Measurements from ENCODE around the gene PLXNB2. TPM values are rescaled to one million over a fixed set of nuclear protein-coding genes. Genes with fewer than 3 reads are reported as not detected.

The PLXNB2 gene
- total RNA-seq, 1 donor from 2014 or later: 9.8 TPM

- intact Hi-C loops (cut with micrococcal nuclease): no loop called here
- Mint-ChIP-seq H3K27me3 (ENCODE audit: low read depth) (peaks cover 11% of the 10 kb centered on the region), H3K9me3 (no peaks in the 10 kb centered on the region), H3K36me3 (ENCODE audit: low read depth) (no peaks in the 10 kb centered on the region), H3K4me3 (ENCODE audit: low read depth) (no peak overlapping the region), H3K4me1 (ENCODE audit: low read depth) (peaks cover 6% of the 10 kb centered on the region), H3K27ac (no peak overlapping the region)
- no peak for DNase-seq (ENCODE audit: low spot score)
Observed at GRCh38 chr22:50303848-50304527, 3.5 kb downstream of the PLXNB2 start.

DNA sequence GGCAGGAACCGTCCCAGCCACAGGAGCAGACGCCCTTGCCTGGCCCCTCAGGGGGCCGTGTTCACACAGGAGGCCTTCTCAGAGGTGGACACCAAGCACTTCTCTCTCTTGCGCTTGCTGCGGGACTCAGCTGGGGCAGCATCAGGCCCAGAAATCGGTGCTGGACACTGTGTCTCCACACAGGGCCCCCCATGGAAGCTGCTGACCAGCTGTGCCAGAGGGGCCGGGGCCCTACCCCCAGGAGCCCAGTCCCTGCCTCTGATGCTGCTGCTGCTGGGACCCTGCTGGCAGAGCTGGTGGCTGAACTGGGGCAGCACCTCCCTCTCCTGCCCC lies 4.0 kb downstream of the PLXNB2 start:
- no peak overlapping the region for H3K27ac Mint-ChIP-seq
- intact Hi-C loops (cut with micrococcal nuclease): no loop called here
- H3K4me1 Mint-ChIP-seq (ENCODE audit: low read depth): peaks cover 4% of the 10 kb centered on the region
- H3K4me3 Mint-ChIP-seq (ENCODE audit: low read depth): no peak overlapping the region
- peaks cover 10% of the 10 kb centered on the region for H3K27me3 Mint-ChIP-seq (ENCODE audit: low read depth)
- H3K36me3 Mint-ChIP-seq (ENCODE audit: low read depth): no peaks in the 10 kb centered on the region
- no peak for DNase-seq (ENCODE audit: low spot score)
- no peaks in the 10 kb centered on the region for H3K9me3 Mint-ChIP-seq

- H3K27ac Mint-ChIP-seq: no peak overlapping the region
- peaks cover 4% of the 10 kb centered on the region for H3K4me1 Mint-ChIP-seq (ENCODE audit: low read depth)
- no peak overlapping the region for H3K4me3 Mint-ChIP-seq (ENCODE audit: low read depth)
- no peaks in the 10 kb centered on the region for H3K36me3 Mint-ChIP-seq (ENCODE audit: low read depth)
- H3K27me3 Mint-ChIP-seq (ENCODE audit: low read depth): peaks cover 10% of the 10 kb centered on the region
- H3K9me3 Mint-ChIP-seq: no peaks in the 10 kb centered on the region
- intact Hi-C loops (cut with micrococcal nuclease): no loop called here
- DNase-seq (ENCODE audit: low spot score): no peak
Observed at GRCh38 chr22:50302564-50302963, 4.9 kb downstream of the PLXNB2 start.

GRCh38 chr22:50302041-50302541 lies 5.4 kb downstream of the PLXNB2 start:
- Mint-ChIP-seq H3K4me3 (ENCODE audit: low read depth) (no peak overlapping the region), H3K27ac (no peak overlapping the region), H3K36me3 (ENCODE audit: low read depth) (no peaks in the 10 kb centered on the region), H3K9me3 (no peaks in the 10 kb centered on the region), H3K27me3 (ENCODE audit: low read depth) (peaks cover 10% of the 10 kb centered on the region), H3K4me1 (ENCODE audit: low read depth) (peaks cover 4% of the 10 kb centered on the region)
- intact Hi-C loops (cut with micrococcal nuclease): no loop called here
- DNase-seq (ENCODE audit: low spot score): no peak

DNA sequence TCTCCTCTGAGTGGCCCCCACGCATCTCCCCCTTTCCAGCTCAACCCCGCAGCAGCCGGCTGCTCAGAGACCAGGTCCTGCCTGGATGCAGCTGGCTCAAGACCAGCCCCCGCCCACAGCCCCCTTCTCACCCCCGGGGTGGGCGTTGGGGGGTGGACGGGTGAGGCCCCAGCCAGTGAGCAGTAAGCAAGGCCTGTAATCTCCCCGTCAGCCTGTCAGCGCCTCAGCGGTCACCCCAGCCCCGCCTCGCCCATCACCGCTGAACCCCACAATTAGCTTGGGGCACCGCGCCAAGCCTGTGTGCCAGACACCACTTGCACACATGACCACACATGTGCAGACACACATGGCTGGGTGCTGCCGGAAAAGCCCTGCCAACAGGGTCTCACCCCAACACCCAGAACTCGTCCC lies 5.9 kb downstream of the PLXNB2 start:
- H3K27me3 Mint-ChIP-seq (ENCODE audit: low read depth): peaks cover 10% of the 10 kb centered on the region
- no peak overlapping the region for H3K27ac Mint-ChIP-seq
- H3K4me3 Mint-ChIP-seq (ENCODE audit: low read depth): no peak overlapping the region
- no peak for DNase-seq (ENCODE audit: low spot score)
- peaks cover 4% of the 10 kb centered on the region for H3K4me1 Mint-ChIP-seq (ENCODE audit: low read depth)
- no peaks in the 10 kb centered on the region for H3K36me3 Mint-ChIP-seq (ENCODE audit: low read depth)
- intact Hi-C loops (cut with micrococcal nuclease): no loop called here
- no peaks in the 10 kb centered on the region for H3K9me3 Mint-ChIP-seq

DNA sequence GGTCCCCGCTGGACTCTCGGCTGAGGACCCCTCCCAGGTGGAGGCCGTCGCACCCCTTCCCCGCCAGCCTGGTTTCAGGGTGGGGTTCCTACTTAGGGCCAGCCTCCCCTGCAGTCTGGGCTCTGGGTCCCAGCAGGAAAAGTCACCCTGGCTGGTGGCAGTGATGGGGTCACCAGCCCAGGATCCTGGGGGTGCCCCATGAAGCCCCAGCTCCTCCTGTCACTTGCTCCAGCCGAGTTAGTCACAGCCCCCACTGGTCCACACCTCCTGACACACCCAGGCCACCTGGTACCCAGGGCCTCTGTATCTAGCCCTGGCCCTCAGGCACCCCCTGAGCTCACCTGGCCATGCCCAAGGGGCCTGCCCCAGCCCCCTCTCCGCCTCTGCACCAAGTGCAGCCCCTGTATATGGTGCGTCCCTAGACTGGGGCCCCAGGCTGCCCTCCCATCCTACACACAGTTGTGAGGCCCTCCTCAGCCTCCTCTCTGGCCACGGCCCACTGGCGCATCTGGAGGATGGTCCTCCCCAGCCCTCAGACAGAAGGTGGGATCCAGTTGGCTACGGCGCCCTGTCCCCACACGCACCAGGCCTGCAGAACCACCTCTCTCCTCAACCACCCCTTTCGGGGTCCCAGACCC lies 6.7 kb downstream of the PLXNB2 start:
- H3K9me3 Mint-ChIP-seq: no peaks in the 10 kb centered on the region
- H3K4me1 Mint-ChIP-seq (ENCODE audit: low read depth): no peaks in the 10 kb centered on the region
- H3K27ac Mint-ChIP-seq: no peak overlapping the region
- no peaks in the 10 kb centered on the region for H3K36me3 Mint-ChIP-seq (ENCODE audit: low read depth)
- H3K4me3 Mint-ChIP-seq (ENCODE audit: low read depth): no peak overlapping the region
- H3K27me3 Mint-ChIP-seq (ENCODE audit: low read depth): peaks cover 4% of the 10 kb centered on the region
- intact Hi-C loops (cut with micrococcal nuclease): no loop called here
- DNase-seq (ENCODE audit: low spot score): no peak

- Mint-ChIP-seq H3K27me3 (ENCODE audit: low read depth) (peaks cover 4% of the 10 kb centered on the region), H3K27ac (no peak overlapping the region), H3K36me3 (ENCODE audit: low read depth) (no peaks in the 10 kb centered on the region), H3K9me3 (no peaks in the 10 kb centered on the region), H3K4me3 (ENCODE audit: low read depth) (no peak overlapping the region), H3K4me1 (ENCODE audit: low read depth) (no peaks in the 10 kb centered on the region)
- intact Hi-C loops (cut with micrococcal nuclease): no loop called here
- DNase-seq (ENCODE audit: low spot score): no peak
Observed at GRCh38 chr22:50299785-50300619, 7.4 kb downstream of the PLXNB2 start.

GRCh38 chr22:50298937-50299784 lies 8.3 kb downstream of the PLXNB2 start:
- Mint-ChIP-seq H3K4me3 (ENCODE audit: low read depth) (no peak overlapping the region), H3K4me1 (ENCODE audit: low read depth) (no peaks in the 10 kb centered on the region), H3K27me3 (ENCODE audit: low read depth) (peaks cover 3% of the 10 kb centered on the region), H3K27ac (no peak overlapping the region), H3K36me3 (ENCODE audit: low read depth) (no peaks in the 10 kb centered on the region), H3K9me3 (no peaks in the 10 kb centered on the region)
- intact Hi-C loops (cut with micrococcal nuclease): no loop called here
- DNase-seq (ENCODE audit: low spot score): no peak

- Mint-ChIP-seq H3K27ac (no peak overlapping the region), H3K9me3 (no peaks in the 10 kb centered on the region), H3K36me3 (ENCODE audit: low read depth) (no peaks in the 10 kb centered on the region), H3K4me1 (ENCODE audit: low read depth) (no peaks in the 10 kb centered on the region), H3K4me3 (ENCODE audit: low read depth) (no peak overlapping the region), H3K27me3 (ENCODE audit: low read depth) (peaks cover 3% of the 10 kb centered on the region)
- intact Hi-C loops (cut with micrococcal nuclease): no loop called here
- no peak for DNase-seq (ENCODE audit: low spot score)
Observed at GRCh38 chr22:50298266-50298637, 9.2 kb downstream of the PLXNB2 start.

- Mint-ChIP-seq H3K36me3 (ENCODE audit: low read depth) (no peaks in the 10 kb centered on the region), H3K4me3 (ENCODE audit: low read depth) (no peak overlapping the region)
- intact Hi-C loops (cut with micrococcal nuclease): no loop called here
Observed at GRCh38 chr22:50297510-50298265, 9.8 kb downstream of the PLXNB2 start.

DNA sequence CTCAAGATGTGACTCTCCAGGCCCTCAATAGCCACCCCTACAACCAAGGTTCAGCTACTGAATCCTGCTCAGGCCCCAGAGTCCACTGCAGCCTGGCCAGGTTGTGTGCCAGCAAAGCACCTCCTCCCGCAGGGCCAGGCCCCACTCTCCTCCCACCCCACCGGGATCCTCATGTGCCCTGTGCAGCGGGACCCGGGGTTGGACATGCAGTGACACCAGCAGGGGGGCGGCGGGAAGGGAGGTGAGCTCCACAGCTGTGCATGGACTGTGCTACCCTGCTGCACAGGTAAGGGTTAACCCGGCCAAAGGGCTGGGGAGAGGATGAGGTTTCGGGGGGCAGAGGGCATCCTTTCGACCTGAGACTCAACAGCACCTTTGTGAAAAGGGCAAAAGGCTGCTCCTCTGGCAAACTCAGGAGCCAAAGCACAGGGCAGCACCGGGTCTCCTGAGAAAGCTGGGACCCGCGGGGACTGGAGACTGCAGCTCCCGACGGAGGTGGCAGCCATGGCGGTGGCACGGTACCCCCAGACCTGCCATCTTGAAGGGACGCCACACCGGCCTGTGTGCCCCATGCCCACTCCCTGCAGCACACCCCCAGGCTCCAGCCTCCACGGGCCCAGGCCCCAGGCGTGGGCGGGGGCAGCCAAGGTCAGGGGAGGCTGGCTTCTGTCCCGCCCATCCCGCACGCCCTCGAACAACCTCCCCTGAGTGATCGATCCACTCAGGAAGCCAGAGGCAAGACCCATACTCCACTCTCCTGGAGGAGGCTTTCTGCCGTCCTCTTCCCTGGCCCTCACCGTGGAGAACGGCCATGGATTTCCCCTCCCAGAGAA lies 10.6 kb downstream of the PLXNB2 start:
- Mint-ChIP-seq H3K27me3 (ENCODE audit: low read depth) (peaks cover 12% of the 10 kb centered on the region), H3K27ac (no peak overlapping the region), H3K36me3 (ENCODE audit: low read depth) (no peaks in the 10 kb centered on the region), H3K4me1 (ENCODE audit: low read depth) (no peaks in the 10 kb centered on the region), H3K9me3 (no peaks in the 10 kb centered on the region), H3K4me3 (ENCODE audit: low read depth) (no peak overlapping the region)
- DNase-seq (ENCODE audit: low spot score): no peak
- intact Hi-C loops (cut with micrococcal nuclease): no loop called here

More at GRCh38 chr22:50297510-50298265, 9.8 kb downstream of the PLXNB2 start:
- Mint-ChIP-seq H3K27ac (no peak overlapping the region), H3K27me3 (ENCODE audit: low read depth) (peaks cover 7% of the 10 kb centered on the region), H3K4me1 (ENCODE audit: low read depth) (no peaks in the 10 kb centered on the region), H3K9me3 (no peaks in the 10 kb centered on the region)
- DNase-seq (ENCODE audit: low spot score): no peak

All from activated T-helper 2 cell treated with anti-CD3 and anti-CD28 coated beads, Interferon-gamma antibody, Interleukin-2, Interleukin-4, amounts not matched to agents 10 μg/mL and 5 μg/mL and 100 μg/mL, durations not matched to agents 14 hours and 24 hours and 36 hours (primary cell).